Astrocyte of the cerebellum (primary cell): ENCODE data around the gene SLC1A5.
"Not testable (repeated sequence)": the region's sequence is repeated elsewhere in the genome, so short reads cannot be mapped to it uniquely, and the experiment has no call there.

ENCODE experiments used
- DNase-seq: peaks from one replicate; pipeline ENCODE4 v3.0.0-alpha.2; 2011; ENCODE audit warnings: low read depth
- H3K4me3 ChIP-seq: 2 replicates; pipeline ENCODE4 v1.5.1; 2011; ENCODE audit warnings: mild to moderate bottlenecking, low read depth, low read length, moderate library complexity
- in situ Hi-C: cut with HindIII; loops from 2 replicates; pipeline ENCODE4 v1.10.0; 2017; ENCODE audit warnings: low sequenced_read_pairs
- TF ChIP-seq, protein P1 (sequence below): IDR thresholded peaks from 2 replicates; pipeline ENCODE4 v1.5.1; 2012; ENCODE audit warnings: low read length, low read depth, moderate library complexity, mild to moderate bottlenecking; ENCODE audit errors: missing control alignments

The SLC1A5 gene

DNA sequence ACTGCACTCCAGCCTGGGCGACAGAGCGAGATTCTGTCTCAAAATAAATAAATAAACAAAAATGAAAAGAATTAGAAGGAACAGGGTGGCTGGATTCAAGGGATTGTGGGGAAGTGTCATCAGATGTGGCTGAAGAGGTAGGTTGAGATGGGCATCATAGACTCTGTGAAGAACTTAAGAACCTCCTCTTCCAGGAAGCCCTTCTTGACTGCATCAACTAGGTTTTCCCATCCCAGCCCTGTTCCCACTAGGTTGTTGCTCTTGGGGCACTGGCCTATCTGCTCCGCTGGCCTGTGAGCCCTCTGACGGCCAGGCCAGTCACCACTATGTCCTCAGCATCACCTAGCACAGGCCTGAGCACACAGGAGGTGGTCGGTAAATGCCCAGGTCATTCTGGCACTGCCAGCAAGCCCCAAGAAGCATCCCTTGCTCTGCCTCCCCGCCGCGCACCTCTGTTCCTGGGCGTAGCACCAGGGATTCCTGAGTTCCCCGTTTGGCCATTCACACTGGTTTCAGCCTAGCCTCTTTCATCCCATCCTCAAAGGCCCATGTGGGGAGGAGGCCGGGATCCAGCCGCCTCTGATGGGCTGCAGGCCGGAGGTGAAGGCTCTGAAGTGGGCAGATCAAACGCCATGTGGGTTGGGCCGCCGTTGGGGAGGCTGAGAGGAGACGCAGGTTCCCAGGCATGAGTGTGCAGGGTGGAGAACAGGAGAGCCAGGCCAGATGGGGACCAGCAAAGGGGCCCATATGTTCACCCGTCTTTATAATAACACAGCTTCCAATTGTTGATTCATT lies 27.6 kb upstream of the SLC1A5 start:
- TF ChIP-seq, protein P1, sequence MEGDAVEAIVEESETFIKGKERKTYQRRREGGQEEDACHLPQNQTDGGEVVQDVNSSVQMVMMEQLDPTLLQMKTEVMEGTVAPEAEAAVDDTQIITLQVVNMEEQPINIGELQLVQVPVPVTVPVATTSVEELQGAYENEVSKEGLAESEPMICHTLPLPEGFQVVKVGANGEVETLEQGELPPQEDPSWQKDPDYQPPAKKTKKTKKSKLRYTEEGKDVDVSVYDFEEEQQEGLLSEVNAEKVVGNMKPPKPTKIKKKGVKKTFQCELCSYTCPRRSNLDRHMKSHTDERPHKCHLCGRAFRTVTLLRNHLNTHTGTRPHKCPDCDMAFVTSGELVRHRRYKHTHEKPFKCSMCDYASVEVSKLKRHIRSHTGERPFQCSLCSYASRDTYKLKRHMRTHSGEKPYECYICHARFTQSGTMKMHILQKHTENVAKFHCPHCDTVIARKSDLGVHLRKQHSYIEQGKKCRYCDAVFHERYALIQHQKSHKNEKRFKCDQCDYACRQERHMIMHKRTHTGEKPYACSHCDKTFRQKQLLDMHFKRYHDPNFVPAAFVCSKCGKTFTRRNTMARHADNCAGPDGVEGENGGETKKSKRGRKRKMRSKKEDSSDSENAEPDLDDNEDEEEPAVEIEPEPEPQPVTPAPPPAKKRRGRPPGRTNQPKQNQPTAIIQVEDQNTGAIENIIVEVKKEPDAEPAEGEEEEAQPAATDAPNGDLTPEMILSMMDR: no peak
- no peak for DNase-seq
- H3K4me3 ChIP-seq: no peak overlapping the region
- in situ Hi-C loops: no loop called here

DNA sequence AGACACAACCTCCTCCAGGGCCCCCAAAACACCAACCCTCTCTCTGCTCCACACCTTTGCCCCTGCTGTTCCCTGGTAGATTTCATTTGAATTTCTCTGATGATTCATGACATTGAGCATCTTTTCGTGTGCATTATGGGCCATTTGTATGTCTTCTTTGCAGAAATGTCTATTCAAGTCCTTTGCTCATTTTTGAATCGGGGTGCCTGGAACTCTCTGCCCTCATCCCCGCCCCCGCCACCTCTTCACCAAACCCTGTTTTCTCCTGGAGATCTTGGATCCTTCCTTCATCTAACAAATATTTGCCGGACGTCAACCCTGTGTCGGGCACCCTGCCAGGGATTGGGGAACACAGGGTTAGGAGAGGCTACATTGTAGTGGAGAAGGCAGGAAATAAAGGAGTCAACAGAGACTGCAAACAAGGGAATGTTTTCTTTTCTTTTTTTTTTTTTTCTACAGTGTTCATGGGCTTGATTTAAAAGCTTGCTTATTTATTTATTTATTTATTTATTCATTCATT lies 25.5 kb upstream of the SLC1A5 start:
- DNase-seq: no peak
- TF ChIP-seq, protein P1: no peak
- in situ Hi-C loops: no loop called here
- H3K4me3 ChIP-seq: no peak overlapping the region

DNA sequence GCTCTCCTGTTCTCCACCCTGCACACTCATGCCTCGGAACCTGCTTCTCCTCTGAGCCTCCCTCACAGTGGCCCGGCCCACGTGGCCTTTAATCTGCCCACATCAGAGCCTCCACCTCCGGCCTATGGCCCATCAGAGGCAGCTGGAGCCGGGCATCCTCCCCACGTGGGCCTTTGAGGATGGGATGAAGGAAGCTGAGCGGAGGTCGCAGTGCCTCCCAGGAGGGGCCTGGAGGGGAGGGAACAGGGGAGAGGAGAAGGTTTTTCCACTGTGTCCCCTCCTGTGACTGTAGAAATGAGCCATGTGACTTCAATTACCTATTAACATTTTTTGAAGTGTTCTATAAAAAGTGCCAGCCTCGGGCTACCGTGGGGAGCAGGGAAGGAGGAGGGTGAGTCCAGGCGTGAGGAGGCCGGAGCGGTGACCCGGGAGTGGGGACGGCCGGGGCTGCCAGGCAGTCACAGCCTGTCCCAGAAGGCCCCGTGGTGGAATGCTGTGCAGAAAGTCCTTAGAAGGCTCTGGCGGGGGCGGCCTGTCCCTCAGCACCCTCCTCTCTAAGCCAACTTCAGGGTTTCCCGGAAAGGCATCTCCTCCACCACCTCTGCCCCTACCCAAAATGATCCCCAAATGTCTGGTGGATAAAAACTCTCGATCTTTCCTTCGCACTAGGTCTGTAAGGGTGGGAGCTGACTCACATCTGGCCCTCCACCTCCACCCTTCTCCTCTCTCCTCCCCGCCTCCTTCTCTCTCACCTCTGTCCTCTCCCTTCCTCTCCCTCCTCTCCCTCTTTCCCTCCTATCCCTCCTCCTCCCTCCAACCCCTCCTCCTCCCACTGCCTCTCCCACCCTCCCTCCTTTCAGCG lies 24.8 kb upstream of the SLC1A5 start:
- no peak for DNase-seq
- no peak overlapping the region for H3K4me3 ChIP-seq
- in situ Hi-C loops: no loop called here
- TF ChIP-seq, protein P1: no peak

DNA sequence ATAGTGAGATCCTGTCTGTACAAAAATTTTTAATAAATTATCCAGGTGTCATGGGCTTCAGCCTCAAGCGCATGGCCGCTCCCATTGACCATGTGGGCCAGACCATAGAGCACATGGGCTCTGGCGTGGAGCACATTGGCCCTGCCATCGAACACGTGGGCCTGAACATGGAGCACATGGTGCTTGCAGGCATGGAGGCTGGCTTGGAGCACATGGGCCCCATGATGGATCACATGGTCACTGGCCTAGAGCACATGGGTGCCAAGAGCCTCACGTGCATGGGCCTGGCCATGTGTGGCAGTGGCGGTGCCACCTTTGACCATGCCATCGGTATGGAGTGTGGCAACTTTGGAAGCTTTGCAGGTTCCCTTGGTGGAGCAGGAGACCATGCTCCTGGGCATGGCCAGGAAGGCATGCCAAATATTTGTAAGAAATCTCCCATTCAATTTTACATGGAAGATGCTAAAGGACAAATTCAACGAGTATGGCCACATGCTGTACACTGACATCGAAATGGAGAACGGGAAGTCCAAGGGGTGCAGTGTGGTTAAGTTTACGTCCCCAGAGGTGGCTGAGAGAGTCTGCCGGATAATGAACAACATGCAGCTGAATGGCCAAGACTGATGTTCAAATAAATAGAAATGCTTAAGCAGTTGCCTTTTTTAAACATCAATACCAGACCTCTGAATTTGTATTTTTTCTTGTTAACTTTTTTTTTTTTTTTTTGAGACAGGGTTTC lies 21.3 kb upstream of the SLC1A5 start:
- no peak overlapping the region for H3K4me3 ChIP-seq
- DNase-seq: no peak
- TF ChIP-seq, protein P1: no peak
- in situ Hi-C loops: loop anchor here (5.0 kb wide), 1 partner anchor 52 kb away; no protein-coding TSS in a partner anchor

DNA sequence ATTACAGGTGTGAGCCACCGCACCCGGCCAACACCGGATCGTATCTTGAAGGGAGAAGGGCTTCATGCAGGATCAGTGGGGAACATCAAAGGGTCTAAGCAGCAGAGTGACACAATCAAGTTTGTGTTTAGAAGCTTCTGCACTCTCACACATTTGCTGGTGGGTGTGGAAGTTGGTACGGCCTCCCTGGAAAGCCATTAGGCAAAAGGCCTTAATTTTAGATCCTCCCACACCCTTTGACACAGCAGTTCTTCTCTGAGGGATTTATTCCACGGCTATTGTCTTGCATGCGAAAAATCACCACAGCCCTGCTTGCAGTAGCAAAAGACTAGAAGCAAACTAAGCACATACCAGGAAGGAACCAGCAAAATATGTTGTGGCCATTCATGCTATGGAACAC lies 18.3 kb upstream of the SLC1A5 start:
- no peak overlapping the region for H3K4me3 ChIP-seq
- TF ChIP-seq, protein P1: no peak
- no peak for DNase-seq
- in situ Hi-C loops: loop anchor here (5.0 kb wide), 1 partner anchor 49 kb away; no protein-coding TSS in a partner anchor

DNA sequence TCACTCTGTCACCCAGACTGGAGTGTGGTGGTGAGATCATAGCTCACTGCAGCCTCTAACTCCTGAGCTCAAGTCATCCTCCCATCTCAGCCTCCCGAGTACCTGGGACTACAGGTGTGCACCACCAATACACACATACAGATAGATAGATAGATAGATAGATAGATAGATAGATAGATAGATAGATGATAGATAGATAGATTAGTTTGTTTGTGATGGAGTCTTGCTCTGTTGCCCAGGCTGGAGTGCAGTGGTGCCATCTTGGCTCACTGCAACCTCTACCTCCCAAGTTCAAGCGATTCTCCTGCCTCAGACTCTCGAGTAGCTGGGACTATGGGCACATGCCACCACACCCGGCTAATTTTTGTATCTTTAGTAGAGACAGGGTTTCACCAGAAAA lies 16.0 kb upstream of the SLC1A5 start:
- in situ Hi-C loops, DNase-seq, H3K4me3 ChIP-seq: not testable (repeated sequence)
